ENCODE measurements around the gene TMEM184A. TPM values are rescaled to one million over a fixed set of nuclear protein-coding genes. Genes with fewer than 3 reads are reported as not detected.

Gene TMEM184A
- total and polyA plus RNA-seq, 2 donors (not counting 1 experiment from before 2014, with no cell fraction given) = not detected

GRCh38 chr7:1587738-1588137 is 31.7 kb upstream of the TMEM184A start:
- ATAC-seq (ENCODE audit: low read depth) (no peak), DNase-seq (no peak)
- Histone ChIP-seq H3K9me3 (ENCODE audit: control extremely low read depth in 1 of 3, control insufficient read depth in 2 of 3, insufficient read depth in 1 of 3, low read length in 2 of 3) (peaks cover 0 to 15% (median 0%) of the 10 kb centered on the region in 3 donors), H3K27me3 (replicated peaks in 1 of 4; ENCODE audit: control extremely low read depth in 1 of 4, control insufficient read depth in 3 of 4, insufficient read depth in 4 of 4, low read length in 3 of 4) (peaks cover 0 to 32% (median 17%) of the 10 kb centered on the region in 4 experiments), H3K36me3 (replicated peaks in 1 of 2; ENCODE audit: control extremely low read depth in 1 of 2, control insufficient read depth in 1 of 2, extremely low read depth in 1 of 2, insufficient read depth in 2 of 2, low read length in 1 of 2) (no peaks in the 10 kb centered on the region), H3K4me3 (ENCODE audit: control extremely low read depth in 1 of 5, extremely low read depth in 1 of 5, insufficient read depth in 1 of 5, low read depth in 2 of 5, low read length in 4 of 5) (no peak overlapping the region), H2AFZ (ENCODE audit: insufficient read depth, low read depth, low read length, poor library complexity, severe bottlenecking) (no peak overlapping the region), H3K9ac (ENCODE audit: low read length) (no peak overlapping the region), H4K20me1 (ENCODE audit: control insufficient read depth, insufficient read depth, low read length, poor library complexity, severe bottlenecking) (no peaks in the 10 kb centered on the region), H3K79me2 (ENCODE audit: control insufficient read depth, insufficient read depth, low read length) (no peaks in the 10 kb centered on the region), H3K4me1 (ENCODE audit: control insufficient read depth in 2 of 2, insufficient read depth in 2 of 2, low read length in 2 of 2) (peaks cover 26 to 27% of the 10 kb centered on the region in 2 donors), H3K4me2 (replicated peaks; ENCODE audit: low read depth, low read length, poor library complexity, severe bottlenecking) (no peak overlapping the region), H3K27ac (ENCODE audit: low read length in 2 of 2) (no peak overlapping the region)
- intact Hi-C loops (cut with micrococcal nuclease) = no loop called here
- H3K9me3 Mint-ChIP-seq (ENCODE audit: insufficient read depth) = peaks cover 2% of the 10 kb centered on the region
- no peak overlapping the region for H3K4me3 Mint-ChIP-seq
- H3K27ac Mint-ChIP-seq = no peak overlapping the region
- CTCF ChIA-PET = no interaction called here
- POLR2A ChIA-PET = no interaction called here
- TF ChIP-seq EZH2 (IDR thresholded peaks at IDR 0.05; ENCODE audit: borderline replicate concordance, insufficient read depth, low read depth, low read length, poor library complexity, severe bottlenecking) = no peak
- TF ChIP-seq, protein P1, sequence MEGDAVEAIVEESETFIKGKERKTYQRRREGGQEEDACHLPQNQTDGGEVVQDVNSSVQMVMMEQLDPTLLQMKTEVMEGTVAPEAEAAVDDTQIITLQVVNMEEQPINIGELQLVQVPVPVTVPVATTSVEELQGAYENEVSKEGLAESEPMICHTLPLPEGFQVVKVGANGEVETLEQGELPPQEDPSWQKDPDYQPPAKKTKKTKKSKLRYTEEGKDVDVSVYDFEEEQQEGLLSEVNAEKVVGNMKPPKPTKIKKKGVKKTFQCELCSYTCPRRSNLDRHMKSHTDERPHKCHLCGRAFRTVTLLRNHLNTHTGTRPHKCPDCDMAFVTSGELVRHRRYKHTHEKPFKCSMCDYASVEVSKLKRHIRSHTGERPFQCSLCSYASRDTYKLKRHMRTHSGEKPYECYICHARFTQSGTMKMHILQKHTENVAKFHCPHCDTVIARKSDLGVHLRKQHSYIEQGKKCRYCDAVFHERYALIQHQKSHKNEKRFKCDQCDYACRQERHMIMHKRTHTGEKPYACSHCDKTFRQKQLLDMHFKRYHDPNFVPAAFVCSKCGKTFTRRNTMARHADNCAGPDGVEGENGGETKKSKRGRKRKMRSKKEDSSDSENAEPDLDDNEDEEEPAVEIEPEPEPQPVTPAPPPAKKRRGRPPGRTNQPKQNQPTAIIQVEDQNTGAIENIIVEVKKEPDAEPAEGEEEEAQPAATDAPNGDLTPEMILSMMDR (IDR thresholded peaks at IDR 0.05) = no peak
- 94% methylated on average over 7 of the region's 12 CpGs for WGBS (ENCODE audit: insufficient coverage)
- H3K4me1 Mint-ChIP-seq = peaks cover 23% of the 10 kb centered on the region
- H3K27me3 Mint-ChIP-seq = peaks cover 28% of the 10 kb centered on the region

DNA sequence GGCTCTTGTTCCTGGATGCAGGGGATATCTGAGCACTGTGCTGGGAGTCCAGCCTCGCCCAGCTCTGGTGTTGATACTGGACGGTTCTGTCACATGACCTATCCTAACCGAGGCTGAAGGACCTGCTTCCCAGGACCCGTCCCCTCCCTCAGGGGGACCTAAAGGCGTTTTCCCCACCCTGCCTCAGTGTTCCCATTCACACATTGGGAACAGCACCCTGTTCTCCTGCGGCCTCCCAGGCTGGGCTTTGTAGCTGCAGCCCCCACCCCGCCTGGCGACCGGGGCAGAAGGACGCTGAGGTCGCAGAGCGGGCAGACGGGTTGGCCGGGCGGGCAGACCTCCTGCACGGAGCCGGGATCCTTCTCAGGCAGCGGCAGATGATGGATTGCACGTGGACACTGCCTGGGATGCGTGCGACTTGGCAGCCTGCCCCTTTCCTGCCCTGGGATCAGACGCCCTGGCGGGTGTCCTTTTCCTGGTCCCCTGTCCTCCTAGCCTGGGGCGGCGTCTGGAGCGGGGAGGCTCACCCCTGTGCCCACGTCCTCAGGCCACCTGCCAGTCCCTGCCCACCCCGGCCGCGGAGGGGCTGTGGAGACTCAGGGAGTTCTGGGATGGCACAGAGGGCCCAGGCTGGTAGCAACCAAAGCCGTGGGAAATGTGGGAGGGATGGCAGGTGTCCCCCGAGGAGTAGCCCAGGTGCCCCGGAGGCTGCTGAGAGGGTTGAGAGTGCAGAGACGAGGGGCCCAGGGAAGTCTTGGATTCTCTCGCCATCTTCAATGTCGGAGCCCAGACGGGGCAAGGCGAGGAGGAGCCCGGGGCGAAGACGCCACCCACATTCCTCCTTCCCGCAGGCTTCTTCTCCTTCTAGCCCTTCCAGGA is 31.1 kb upstream of the TMEM184A start:
- ChIA-PET POLR2A (no interaction called here), CTCF (no interaction called here)
- no peaks in the 10 kb centered on the region for H3K79me2 ChIP-seq (ENCODE audit: control insufficient read depth, insufficient read depth, low read length)
- peaks cover 2% of the 10 kb centered on the region for H3K9me3 Mint-ChIP-seq (ENCODE audit: insufficient read depth)
- DNase-seq = no peak
- peaks cover 0 to 25% (median 16%) of the 10 kb centered on the region in 4 experiments for H3K27me3 ChIP-seq (replicated peaks in 1 of 4; ENCODE audit: control extremely low read depth in 1 of 4, control insufficient read depth in 3 of 4, insufficient read depth in 4 of 4, low read length in 3 of 4)
- peaks cover 16% of the 10 kb centered on the region for H3K4me1 Mint-ChIP-seq
- H3K36me3 ChIP-seq (replicated peaks in 1 of 2; ENCODE audit: control extremely low read depth in 1 of 2, control insufficient read depth in 1 of 2, extremely low read depth in 1 of 2, insufficient read depth in 2 of 2, low read length in 1 of 2) = no peaks in the 10 kb centered on the region
- H3K4me3 Mint-ChIP-seq = no peak overlapping the region
- ATAC-seq (ENCODE audit: low read depth) = no peak
- no peaks in the 10 kb centered on the region for H4K20me1 ChIP-seq (ENCODE audit: control insufficient read depth, insufficient read depth, low read length, poor library complexity, severe bottlenecking)
- no peak overlapping the region for H3K27ac Mint-ChIP-seq
- 96% methylated on average over 40 of the region's 42 CpGs for WGBS (ENCODE audit: insufficient coverage)
- intact Hi-C loops (cut with micrococcal nuclease) = no loop called here
- H3K4me2 ChIP-seq (replicated peaks; ENCODE audit: low read depth, low read length, poor library complexity, severe bottlenecking) = no peak overlapping the region
- no peak overlapping the region for H3K9ac ChIP-seq (ENCODE audit: low read length)
- no peak overlapping the region for H3K4me3 ChIP-seq (ENCODE audit: control extremely low read depth in 1 of 5, extremely low read depth in 1 of 5, insufficient read depth in 1 of 5, low read depth in 2 of 5, low read length in 4 of 5)
- H3K27me3 Mint-ChIP-seq = peaks cover 21% of the 10 kb centered on the region
- peaks cover 19 to 20% of the 10 kb centered on the region in 2 donors for H3K4me1 ChIP-seq (ENCODE audit: control insufficient read depth in 2 of 2, insufficient read depth in 2 of 2, low read length in 2 of 2)
- peaks cover 0 to 15% (median 0%) of the 10 kb centered on the region in 3 donors for H3K9me3 ChIP-seq (ENCODE audit: control extremely low read depth in 1 of 3, control insufficient read depth in 2 of 3, insufficient read depth in 1 of 3, low read length in 2 of 3)
- no peak overlapping the region for H2AFZ ChIP-seq (ENCODE audit: insufficient read depth, low read depth, low read length, poor library complexity, severe bottlenecking)
- TF ChIP-seq, protein P1 (IDR thresholded peaks at IDR 0.05) = no peak
- TF ChIP-seq EZH2 (IDR thresholded peaks at IDR 0.05; ENCODE audit: borderline replicate concordance, insufficient read depth, low read depth, low read length, poor library complexity, severe bottlenecking) = no peak
- H3K27ac ChIP-seq (ENCODE audit: low read length in 2 of 2) = no peak overlapping the region

Data from B cell (primary cell).